Activated CD8-positive, alpha-beta memory T cell treated with anti-CD3 and anti-CD28 coated beads, Interleukin-2, amount 50 U/mL, for 1 hour (primary cell): Measurements from ENCODE around the gene PRDM4.

ENCODE experiments used
- DNase-seq: peaks from one replicate; pipeline ENCODE4 v3.0.0-alpha.2; 2020; ENCODE audit errors: extremely low read depth

Gene PRDM4

DNA sequence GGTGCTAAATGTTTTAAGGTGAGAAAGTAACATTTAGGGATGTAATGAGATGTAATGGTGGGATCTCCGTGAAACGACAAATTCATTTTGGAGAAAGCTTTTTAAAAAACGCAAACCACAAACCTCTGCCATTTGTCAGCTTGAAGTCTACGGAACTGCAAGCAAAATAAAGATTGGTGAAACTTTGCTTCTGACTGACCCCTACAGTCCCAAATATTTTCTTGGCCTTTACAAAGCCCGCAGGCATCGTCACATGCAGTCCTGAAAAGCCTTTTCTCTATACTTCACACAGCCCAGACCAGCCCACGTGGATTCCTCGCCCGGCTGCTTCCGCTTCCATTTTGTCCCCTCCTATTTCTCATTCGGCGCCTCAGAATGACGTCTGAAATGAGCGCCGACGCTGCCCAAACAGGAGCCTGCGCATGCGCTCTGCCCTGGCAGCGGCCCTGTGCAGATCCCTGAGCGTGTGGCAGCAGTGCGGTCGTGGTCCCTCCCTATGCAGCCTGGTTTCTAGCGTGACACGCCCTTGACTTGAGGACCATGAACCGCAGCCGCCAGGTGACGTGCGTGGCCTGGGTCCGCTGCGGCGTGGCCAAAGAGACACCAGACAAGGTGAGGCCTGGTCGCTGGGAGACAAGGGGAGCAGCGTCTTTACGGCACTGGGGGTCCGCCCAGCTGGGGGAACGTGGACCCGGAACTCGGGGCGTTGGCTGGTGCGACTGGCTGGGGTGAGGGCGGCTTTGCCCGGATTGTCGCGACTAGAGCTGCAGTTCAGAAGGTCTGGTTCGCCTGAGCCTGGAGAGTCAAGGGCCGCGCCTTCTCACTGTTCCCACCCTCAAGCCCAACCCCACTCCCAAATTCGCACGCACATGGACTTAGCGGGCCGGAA lies 75.3 kb downstream of the PRDM4 start, which contains the start of gene PWP1:
Gene PWP1, plus strand, starts transcription at position 440 of the 889 bp plus-strand sequence. Its CDS starts 101 bp downstream, at position 541.
- DNase-seq: peak; percentile 92

DNA sequence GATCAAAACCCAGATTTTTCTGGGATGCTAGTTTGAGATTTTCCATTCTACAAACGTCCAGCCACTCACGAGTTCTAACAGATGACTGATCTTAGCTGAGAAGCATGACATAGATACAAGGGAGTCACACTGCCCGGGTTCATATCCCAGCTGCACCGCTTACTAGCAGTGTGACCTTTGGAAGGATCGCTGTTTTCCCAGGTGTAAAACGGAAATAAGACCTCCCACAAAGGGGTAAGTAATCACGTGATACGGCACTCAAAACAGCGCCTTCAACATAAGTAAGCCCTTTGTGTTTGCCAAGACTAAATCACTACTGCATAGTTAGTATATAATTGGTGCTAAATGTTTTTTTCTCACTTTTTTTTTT lies 76.0 kb downstream of the PRDM4 start:
- no peak for DNase-seq

DNA sequence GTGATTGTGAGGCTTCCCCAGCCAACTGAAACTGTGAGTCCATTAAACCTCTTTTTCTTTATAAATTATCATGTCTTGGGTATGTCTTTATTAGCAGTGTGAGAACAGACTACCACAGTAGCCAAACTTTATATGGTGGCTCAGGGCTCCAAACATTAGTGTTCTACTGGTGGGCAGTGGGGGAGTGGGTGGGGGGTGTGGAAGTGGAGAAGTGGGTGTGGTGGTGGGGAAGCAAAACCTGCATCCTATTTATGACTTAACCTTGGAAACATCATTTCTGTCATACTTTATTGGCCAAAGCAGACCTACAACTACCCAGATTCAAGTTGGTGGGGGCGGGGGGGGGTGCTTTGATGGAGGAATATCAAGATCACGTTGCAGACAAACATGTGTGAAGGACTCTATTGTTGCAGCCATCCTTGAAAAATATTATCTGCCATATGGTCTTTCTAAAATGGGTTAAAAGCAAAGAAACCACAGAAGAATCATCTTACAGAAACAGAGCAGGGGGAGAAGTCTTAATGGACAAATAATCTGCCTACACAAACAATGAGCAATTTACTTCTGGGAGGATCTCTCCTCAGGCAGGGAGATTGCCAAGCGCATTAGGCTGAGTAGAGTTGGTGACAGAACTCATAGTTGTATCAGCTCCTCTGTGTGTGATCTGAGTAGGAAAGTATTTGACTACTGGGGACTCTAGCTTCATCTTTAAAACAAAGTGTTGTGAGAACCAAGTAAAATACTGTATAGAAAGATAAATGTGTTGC lies 76.7 kb downstream of the PRDM4 start:
- no peak for DNase-seq
